Middle frontal gyrus (tissue), 1 donor: Measurements from ENCODE around the gene IQCC.
"Not testable (repeated sequence)": the region's sequence is repeated elsewhere in the genome, so short reads cannot be mapped to it uniquely, and the experiment has no call there.

ENCODE experiments used
- DNase-seq: peaks from one replicate; pipeline ENCODE4 v3.0.0-alpha.2; 2015; ENCODE audit warnings: low spot score; ENCODE audit errors: extremely low spot score

The IQCC gene

GRCh38 chr1:32205401-32206370, at the start of gene IQCC:
Gene IQCC, plus strand, starts transcription at chr1:32205671. Its CDS starts 11 bp downstream, at chr1:32205682.
- peak; percentile 81 for DNase-seq

- no peak for DNase-seq
Measured at GRCh38 chr1:32159189-32159588, 46.3 kb upstream of the IQCC start.

DNA sequence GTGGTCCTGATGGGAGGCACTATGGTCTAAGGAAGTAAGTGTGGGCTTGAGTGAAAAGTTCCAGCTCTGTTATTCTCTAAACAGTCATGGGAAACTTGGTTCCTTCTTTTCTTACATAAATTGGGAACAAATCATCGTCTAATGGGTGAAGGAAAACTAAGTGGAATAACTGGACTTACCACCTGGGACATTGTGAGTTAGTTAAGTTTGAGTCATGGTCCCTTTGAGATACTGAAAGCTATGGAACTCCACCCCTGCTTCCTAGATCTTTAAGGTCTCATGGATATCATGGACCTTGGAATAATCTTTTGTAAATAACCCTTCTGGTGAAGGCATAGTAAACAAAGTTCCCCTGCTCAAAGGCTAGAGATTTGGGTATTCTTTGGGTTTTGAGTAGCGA, 42.1 kb upstream of the IQCC start:
- DNase-seq, result no peak

DNA sequence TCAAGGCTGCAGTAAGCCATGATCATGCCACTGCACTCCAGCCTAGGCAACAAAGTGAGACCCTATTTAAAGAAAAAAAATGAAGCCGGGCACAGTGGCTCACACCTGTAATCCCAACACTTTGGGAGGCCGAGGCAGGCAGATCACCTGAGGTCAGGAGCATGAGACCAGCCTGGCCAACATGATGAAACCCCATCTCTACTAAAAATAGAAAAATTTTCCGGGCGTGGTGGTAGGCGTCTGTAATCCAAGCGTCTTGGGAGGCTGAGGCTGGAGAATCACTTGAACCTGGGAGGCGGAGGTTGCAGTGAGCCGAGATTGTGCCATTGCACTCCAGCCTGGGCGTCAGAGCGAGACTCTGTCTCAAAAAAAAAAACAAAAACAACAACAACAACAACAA, 39.8 kb upstream of the IQCC start:
- DNase-seq, result not testable (repeated sequence)

GRCh38 chr1:32170991-32171390, 34.5 kb upstream of the IQCC start:
- DNase-seq, result no peak

DNA sequence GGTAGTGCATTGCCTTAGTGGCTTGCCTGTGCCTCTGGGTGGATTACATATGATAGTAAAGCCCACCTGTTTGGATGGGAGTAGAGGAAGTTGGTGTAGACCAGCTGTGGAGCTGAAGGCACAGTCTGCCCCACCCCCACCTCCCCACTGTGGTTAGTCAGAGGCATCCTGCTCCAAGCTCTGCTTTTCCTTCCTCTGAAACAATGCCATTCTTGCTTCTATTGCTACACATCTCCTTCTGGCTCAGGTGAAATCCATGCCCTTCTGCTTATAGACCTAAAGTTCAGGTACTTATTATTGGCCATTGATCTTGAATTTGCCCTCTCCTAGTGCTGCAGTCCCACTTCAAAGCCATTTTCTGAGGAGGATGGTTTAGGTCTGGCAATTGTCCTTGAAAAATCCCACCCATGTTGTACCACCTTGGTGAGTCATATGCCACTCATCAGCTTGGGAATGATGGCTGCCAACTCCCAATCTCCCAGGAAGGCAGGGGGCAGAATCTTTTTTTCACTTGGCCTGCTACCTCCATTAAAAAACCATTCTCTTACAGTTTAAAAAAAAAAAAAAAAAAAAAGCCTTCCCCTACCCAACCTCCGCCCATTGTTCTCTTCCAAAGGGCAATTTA, 32.7 kb upstream of the IQCC start:
- DNase-seq, result no peak

- DNase-seq, result no peak
Measured at GRCh38 chr1:32178380-32179192, 26.9 kb upstream of the IQCC start.

- no peak for DNase-seq
Measured at GRCh38 chr1:32179193-32179442, 26.4 kb upstream of the IQCC start.

GRCh38 chr1:32179443-32180185, 25.9 kb upstream of the IQCC start, which contains the start of gene TXLNA:
Gene TXLNA, plus strand, starts transcription at chr1:32179675. Its CDS starts 671 bp downstream, at chr1:32180346.
- DNase-seq, result peak; percentile 84

DNA sequence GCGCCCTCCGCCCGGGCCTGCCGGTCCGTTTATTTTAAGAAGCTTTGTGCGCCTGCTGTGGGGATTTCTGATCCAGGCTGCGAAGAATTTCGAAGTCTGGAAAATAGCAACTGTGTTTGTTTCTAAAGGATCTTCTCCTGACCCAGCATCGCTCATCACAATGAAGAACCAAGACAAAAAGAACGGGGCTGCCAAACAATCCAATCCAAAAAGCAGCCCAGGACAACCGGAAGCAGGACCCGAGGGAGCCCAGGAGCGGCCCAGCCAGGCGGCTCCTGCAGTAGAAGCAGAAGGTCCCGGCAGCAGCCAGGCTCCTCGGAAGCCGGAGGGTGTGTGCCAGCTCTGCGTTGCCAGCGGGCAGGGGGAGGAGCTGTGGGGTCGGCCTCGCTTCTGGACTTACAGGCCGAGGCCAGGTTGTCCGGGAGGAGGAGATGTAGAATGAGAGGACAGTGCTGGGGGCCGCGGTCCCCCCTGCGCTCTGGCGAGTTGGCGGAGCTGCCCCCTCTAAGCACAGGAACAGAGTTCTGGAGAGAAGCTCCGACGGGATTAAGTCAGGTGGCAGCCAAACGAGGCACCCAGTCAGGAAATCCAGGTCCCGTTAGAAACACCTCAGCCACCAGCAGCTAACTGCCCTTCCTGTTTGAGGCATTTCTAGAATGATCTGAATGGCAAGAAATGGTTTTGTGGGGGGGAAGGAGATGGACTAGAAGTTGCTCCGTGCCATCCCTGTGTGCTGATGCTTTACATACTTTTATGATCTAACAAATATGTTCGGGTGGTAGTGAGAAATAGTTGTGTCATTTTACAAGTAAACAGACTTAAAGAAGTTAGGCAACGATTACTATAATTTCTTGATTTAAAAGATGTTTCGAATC, 25.0 kb upstream of the IQCC start:
- no peak for DNase-seq

GRCh38 chr1:32181065-32181464, 24.4 kb upstream of the IQCC start:
- DNase-seq, result no peak

GRCh38 chr1:32181563-32181962, 23.9 kb upstream of the IQCC start:
- DNase-seq, result no peak

- DNase-seq, result no peak
Measured at GRCh38 chr1:32182060-32182459, 23.4 kb upstream of the IQCC start.

- DNase-seq, result no peak
Measured at GRCh38 chr1:32184650-32185049, 20.8 kb upstream of the IQCC start.

GRCh38 chr1:32186077-32186476, 19.4 kb upstream of the IQCC start:
- no peak for DNase-seq

GRCh38 chr1:32186491-32186890, 19.0 kb upstream of the IQCC start:
- DNase-seq, result no peak

DNA sequence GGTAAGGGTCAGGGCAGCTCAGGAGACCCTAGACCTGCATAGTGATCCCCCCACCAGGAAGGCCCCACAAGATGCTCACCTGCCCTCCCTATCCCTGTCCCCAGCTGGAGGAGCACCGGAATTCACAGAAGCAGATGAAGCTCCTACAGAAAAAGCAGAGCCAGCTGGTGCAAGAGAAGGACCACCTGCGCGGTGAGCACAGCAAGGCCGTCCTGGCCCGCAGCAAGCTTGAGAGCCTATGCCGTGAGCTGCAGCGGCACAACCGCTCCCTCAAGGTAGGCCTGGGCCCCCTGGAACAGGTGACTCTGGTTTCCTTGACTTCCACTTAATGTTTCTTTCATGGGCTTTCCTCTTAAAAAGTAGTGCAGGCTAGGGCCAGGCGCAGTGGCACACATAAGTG, 17.6 kb upstream of the IQCC start:
- DNase-seq, result no peak

DNA sequence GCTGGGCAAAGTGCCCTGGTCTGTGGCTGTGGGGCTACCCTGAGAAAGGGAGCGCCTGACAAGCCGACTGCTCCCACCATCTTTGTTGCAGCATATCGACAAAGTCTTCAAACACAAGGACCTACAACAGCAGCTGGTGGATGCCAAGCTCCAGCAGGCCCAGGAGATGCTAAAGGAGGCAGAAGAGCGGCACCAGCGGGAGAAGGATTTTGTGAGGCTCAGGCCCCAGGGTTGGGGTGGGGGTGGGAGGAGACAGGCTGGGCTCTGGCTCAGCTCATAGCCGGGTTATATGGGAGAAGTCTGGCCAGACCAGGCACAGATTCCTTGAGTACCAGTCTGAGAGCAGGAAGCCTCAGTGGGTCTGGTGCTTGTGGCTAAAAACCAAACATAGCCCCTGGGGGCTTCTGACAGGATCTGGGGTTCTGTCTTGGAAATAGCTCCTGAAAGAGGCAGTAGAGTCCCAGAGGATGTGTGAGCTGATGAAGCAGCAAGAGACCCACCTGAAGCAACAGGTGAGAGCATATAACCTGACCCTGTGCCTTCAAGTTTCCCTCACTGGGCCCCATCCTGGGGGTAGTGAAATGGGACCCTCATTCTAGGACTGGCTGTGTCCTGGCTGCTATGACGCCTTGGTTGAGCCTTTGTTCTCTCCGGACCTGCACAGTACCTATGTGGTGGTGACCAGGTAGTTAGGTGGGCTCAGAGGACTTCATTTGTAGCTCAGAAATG, 13.1 kb upstream of the IQCC start:
- no peak for DNase-seq

- no peak for DNase-seq
Measured at GRCh38 chr1:32194984-32195383, 10.5 kb upstream of the IQCC start.

DNA sequence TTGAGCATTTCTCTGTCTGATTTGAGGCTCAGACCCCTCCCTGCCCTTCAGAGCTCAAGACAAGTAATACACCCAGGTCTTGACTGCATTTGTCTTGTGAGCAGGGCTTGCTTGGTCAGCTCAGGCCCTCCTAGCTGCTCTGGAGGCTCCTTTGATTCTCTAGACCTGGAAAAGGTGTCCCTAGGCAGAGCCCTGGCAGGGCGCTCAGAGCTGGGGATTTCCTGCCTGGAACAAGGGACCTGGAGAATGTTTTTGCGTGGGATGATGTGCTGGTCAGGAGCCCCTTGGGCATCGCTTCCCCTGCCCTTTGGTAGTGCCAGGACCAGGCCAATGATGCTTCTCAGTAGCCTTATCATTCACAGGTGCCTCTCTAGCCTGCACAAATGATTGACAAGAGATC, 9.9 kb upstream of the IQCC start:
- no peak for DNase-seq
